Prostate gland (tissue), 2 donors: ENCODE measurements around the gene PCDHA1. TPM values are rescaled to one million over a fixed set of nuclear protein-coding genes. Genes with fewer than 3 reads are reported as not detected.

ENCODE experiments used
- DNase-seq: peaks from one replicate; pipeline ENCODE4 v3.0.0-alpha.2; 2019; ENCODE audit warnings: low spot score
- H3K27ac ChIP-seq, 2 donors: fragments of 200-600 bp; sonication (generic); 2 replicates each; pipeline ENCODE4 v1.5.1; 2017 to 2019
- H3K27me3 ChIP-seq: fragments of 200-600 bp; sonication (generic); replicated peaks from 2 replicates; pipeline ENCODE4 v1.5.1; 2019; ENCODE audit not compliant: insufficient read depth
- H3K36me3 ChIP-seq, 2 donors: fragments of 200-600 bp; sonication (generic); 1 replicate in 1 of 2; 2 replicates in 1 of 2; pipeline versions ENCODE4 v1.5.1 to v1.8.1; 2017 to 2019
- H3K4me1 ChIP-seq: fragments of 200-600 bp; sonication (generic); replicated peaks from 2 replicates; pipeline ENCODE4 v1.5.1; 2019
- H3K4me3 ChIP-seq, 2 donors: fragments of 200-600 bp; sonication (generic); 2 replicates each; pipeline ENCODE4 v1.5.1; 2017 to 2019
- H3K9me3 ChIP-seq: fragments of 200-600 bp; sonication (generic); 2 replicates; pipeline ENCODE4 v1.5.1; 2017
- CTCF ChIP-seq, 4 experiments: fragments of 200-600 bp in 2 of 4; fragments of 450-650 bp in 2 of 4; sonication (generic) in 2 of 4; IDR thresholded peaks; 1 replicate in 3 of 4; 2 replicates in 1 of 4; pipeline ENCODE4 v1.5.1; 2016 to 2019; ENCODE audit warnings: antibody characterized with exemption in 4 of 4, mild to moderate bottlenecking in 2 of 4, moderate library complexity in 2 of 4
- POLR2A ChIP-seq: fragments of 450-650 bp; IDR thresholded peaks from one replicate; pipeline ENCODE4 v1.6.1; 2016; ENCODE audit warnings: antibody characterized with exemption, mild to moderate bottlenecking
- POLR2AphosphoS5 ChIP-seq: sonication (generic); formaldehyde crosslinking; IDR thresholded peaks from one replicate; pipeline ENCODE4 v1.6.1; 2017; ENCODE audit warnings: antibody characterized with exemption
- WGBS: methylation state at CpG from one replicate; pipeline ENCODE4 v1.1.5; 2018; 5-methylcytosine and 5-hydroxymethylcytosine counted together
- intact Hi-C: fragments of 100-400 bp; cut with DNase I; formaldehyde crosslinking; loops from one replicate; pipeline ENCODE4 v1.14.2; 2022
- total RNA-seq, 2 donors: library from RNA; depleted of rRNA; stranded (reverse); fragments of >200 nt; gene quantifications; one replicate each; pipeline ENCODE4 v1.1.0, GENCODE V29; 2016

The PCDHA1 gene
- total RNA-seq, 2 donors from 2014 or later, result 0.85 TPM; not detected in 1

GRCh38 chr5:140967226-140967893 is 181.4 kb downstream of the PCDHA1 start:
- 30% methylated on average over 33 of the region's 34 CpGs for WGBS
- Histone ChIP-seq H3K4me3 (peak overlapping the region in 1 of 2 donors; percentile 38), H3K4me1 (peaks cover 2% of the 10 kb centered on the region), H3K36me3 (no peaks in the 10 kb centered on the region), H3K9me3 (no peaks in the 10 kb centered on the region), H3K27me3 (no peaks in the 10 kb centered on the region), H3K27ac (no peak overlapping the region)
- DNase-seq, result no peak
- intact Hi-C loops, result no loop called here
- TF ChIP-seq POLR2A (no peak), CTCF (IDR thresholded peaks at IDR 0.05) (no peak), POLR2AphosphoS5 (no peak)

GRCh38 chr5:140969880-140970279 is 183.9 kb downstream of the PCDHA1 start:
- H3K9me3 ChIP-seq, result no peaks in the 10 kb centered on the region
- H3K27ac ChIP-seq, result no peak overlapping the region
- no peak for DNase-seq
- no peak for TF ChIP-seq CTCF (IDR thresholded peaks at IDR 0.05)
- no peaks in the 10 kb centered on the region for H3K36me3 ChIP-seq
- peaks cover 2% of the 10 kb centered on the region for H3K4me1 ChIP-seq
- intact Hi-C loops, result no loop called here
- H3K27me3 ChIP-seq, result no peaks in the 10 kb centered on the region
- no peak overlapping the region for H3K4me3 ChIP-seq

GRCh38 chr5:140973550-140973949 is 187.6 kb downstream of the PCDHA1 start:
- H3K4me1 ChIP-seq, result no peaks in the 10 kb centered on the region
- H3K27ac ChIP-seq, result no peak overlapping the region
- no peaks in the 10 kb centered on the region for H3K9me3 ChIP-seq
- no peaks in the 10 kb centered on the region for H3K27me3 ChIP-seq
- TF ChIP-seq POLR2AphosphoS5 (no peak), CTCF (IDR thresholded peaks at IDR 0.05) (no peak), POLR2A (no peak)
- intact Hi-C loops, result no loop called here
- no peak for DNase-seq
- no peak overlapping the region for H3K4me3 ChIP-seq
- H3K36me3 ChIP-seq, result no peaks in the 10 kb centered on the region

GRCh38 chr5:140977003-140977402 is 191.1 kb downstream of the PCDHA1 start:
- 59% methylated on average over 3 of the region's 3 CpGs for WGBS
- Histone ChIP-seq H3K27ac (no peak overlapping the region), H3K4me1 (no peaks in the 10 kb centered on the region), H3K9me3 (no peaks in the 10 kb centered on the region), H3K27me3 (no peaks in the 10 kb centered on the region), H3K36me3 (no peaks in the 10 kb centered on the region), H3K4me3 (no peak overlapping the region)
- no peak for DNase-seq
- intact Hi-C loops, result no loop called here
- TF ChIP-seq POLR2AphosphoS5 (no peak), CTCF (IDR thresholded peaks at IDR 0.05) (no peak), POLR2A (no peak)

- 63% methylated on average over 2 of the region's 2 CpGs for WGBS
- intact Hi-C loops, result no loop called here
- no peak for DNase-seq
- H3K27ac ChIP-seq, result no peak overlapping the region
- no peaks in the 10 kb centered on the region for H3K36me3 ChIP-seq
- no peak for TF ChIP-seq POLR2A
- TF ChIP-seq POLR2AphosphoS5, result no peak
- no peak for TF ChIP-seq CTCF (IDR thresholded peaks at IDR 0.05)
- H3K4me3 ChIP-seq, result no peak overlapping the region
- H3K27me3 ChIP-seq, result no peaks in the 10 kb centered on the region
- no peaks in the 10 kb centered on the region for H3K4me1 ChIP-seq
- H3K9me3 ChIP-seq, result no peaks in the 10 kb centered on the region
Observed at GRCh38 chr5:140978260-140978659, 192.3 kb downstream of the PCDHA1 start.
